Measurements from ENCODE around the gene PCDHA9.

DNA sequence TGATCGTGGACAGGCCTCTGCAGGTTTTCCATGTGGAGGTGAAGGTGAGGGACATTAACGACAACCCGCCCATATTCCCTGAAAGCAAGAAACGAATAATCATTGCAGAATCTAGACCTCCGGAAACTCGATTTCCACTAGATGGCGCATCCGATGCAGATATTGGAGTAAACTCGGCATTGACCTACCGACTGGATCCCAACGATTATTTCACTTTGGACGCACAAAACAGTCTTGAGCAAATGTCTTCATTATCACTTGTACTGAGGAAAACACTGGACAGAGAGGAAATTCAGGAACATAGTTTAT is 34.4 kb downstream of the PCDHA9 start:
- TF ChIP-seq, protein P1, sequence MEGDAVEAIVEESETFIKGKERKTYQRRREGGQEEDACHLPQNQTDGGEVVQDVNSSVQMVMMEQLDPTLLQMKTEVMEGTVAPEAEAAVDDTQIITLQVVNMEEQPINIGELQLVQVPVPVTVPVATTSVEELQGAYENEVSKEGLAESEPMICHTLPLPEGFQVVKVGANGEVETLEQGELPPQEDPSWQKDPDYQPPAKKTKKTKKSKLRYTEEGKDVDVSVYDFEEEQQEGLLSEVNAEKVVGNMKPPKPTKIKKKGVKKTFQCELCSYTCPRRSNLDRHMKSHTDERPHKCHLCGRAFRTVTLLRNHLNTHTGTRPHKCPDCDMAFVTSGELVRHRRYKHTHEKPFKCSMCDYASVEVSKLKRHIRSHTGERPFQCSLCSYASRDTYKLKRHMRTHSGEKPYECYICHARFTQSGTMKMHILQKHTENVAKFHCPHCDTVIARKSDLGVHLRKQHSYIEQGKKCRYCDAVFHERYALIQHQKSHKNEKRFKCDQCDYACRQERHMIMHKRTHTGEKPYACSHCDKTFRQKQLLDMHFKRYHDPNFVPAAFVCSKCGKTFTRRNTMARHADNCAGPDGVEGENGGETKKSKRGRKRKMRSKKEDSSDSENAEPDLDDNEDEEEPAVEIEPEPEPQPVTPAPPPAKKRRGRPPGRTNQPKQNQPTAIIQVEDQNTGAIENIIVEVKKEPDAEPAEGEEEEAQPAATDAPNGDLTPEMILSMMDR (IDR thresholded peaks at IDR 0.05; ENCODE audit: low read depth, low read length): peak; percentile 14
- no peak for TF ChIP-seq POLR2A (IDR thresholded peaks at IDR 0.05; ENCODE audit: extremely low read depth, insufficient read length)
- TF ChIP-seq, protein P2, sequence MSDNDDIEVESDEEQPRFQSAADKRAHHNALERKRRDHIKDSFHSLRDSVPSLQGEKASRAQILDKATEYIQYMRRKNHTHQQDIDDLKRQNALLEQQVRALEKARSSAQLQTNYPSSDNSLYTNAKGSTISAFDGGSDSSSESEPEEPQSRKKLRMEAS (IDR thresholded peaks at IDR 0.05; ENCODE audit: low read depth, low read length): no peak
- TF ChIP-seq MYC (IDR thresholded peaks at IDR 0.05; ENCODE audit: low read depth, low read length): no peak

All from NB4 (cell line).